ENCODE measurements around the gene ATAT1. TPM values are rescaled to one million over a fixed set of nuclear protein-coding genes. Genes with fewer than 3 reads are reported as not detected.

ATAT1 gene
- total and polyA plus RNA-seq, 2 of the 13 experiments (the other 11 are each of a cell fraction or from before 2014, with no cell fraction given), result 9.2 to 23.6 TPM

GRCh38 chr6:30647242-30648116 lies 20.8 kb downstream of the ATAT1 start (continued):
- TF ChIP-seq THAP9 (CRISPR knock-in tag; IDR thresholded peaks at IDR 0.05; ENCODE audit: borderline replicate concordance) (peak; percentile 92), ZNF549 (CRISPR knock-in tag; IDR thresholded peaks at IDR 0.05) (no peak), ZNF232 (CRISPR knock-in tag; IDR thresholded peaks at IDR 0.05; ENCODE audit: borderline replicate concordance) (peak; percentile 93), SNAI1 (CRISPR knock-in tag; IDR thresholded peaks at IDR 0.05; ENCODE audit: borderline replicate concordance) (peak; percentile 83; the same call in 1 of the 2 replicates), ZNF224 (CRISPR knock-in tag; IDR thresholded peaks at IDR 0.05) (peak; percentile 90; the same call in 1 of the 2 replicates), SAFB2 (CRISPR knock-in tag; IDR thresholded peaks at IDR 0.05; ENCODE audit: borderline replicate concordance, low read depth) (peak; percentile 93; the same call in 1 of the 2 replicates), ZBTB46 (CRISPR knock-in tag; IDR thresholded peaks at IDR 0.05; ENCODE audit: borderline replicate concordance) (peak; percentile 95; the same call in 1 of the 2 replicates), TOPORS (CRISPR knock-in tag; IDR thresholded peaks at IDR 0.05) (no peak), HNRNPL (IDR thresholded peaks at IDR 0.05; ENCODE audit: low read depth, low read length) (no peak), ZNF343 (CRISPR knock-in tag; IDR thresholded peaks at IDR 0.05) (peak; percentile 94), SCMH1 (CRISPR knock-in tag; IDR thresholded peaks at IDR 0.05; ENCODE audit: borderline replicate concordance) (no peak), MAZ (IDR thresholded peaks at IDR 0.05; ENCODE audit: borderline replicate concordance, low read depth, low read length) (no peak), MAZ (CRISPR knock-in tag; IDR thresholded peaks at IDR 0.05; ENCODE audit: low read depth) (peak; percentile 99), IKZF5 (CRISPR knock-in tag; IDR thresholded peaks at IDR 0.05) (peak; percentile 64), NR2F2 (IDR thresholded peaks at IDR 0.05; ENCODE audit: borderline replicate concordance, low read depth) (peak; percentile 70; the same call in 1 of the 2 replicates), ZBTB14 (CRISPR knock-in tag; IDR thresholded peaks at IDR 0.05) (peak; percentile 75), HOXA7 (CRISPR knock-in tag; IDR thresholded peaks at IDR 0.05) (no peak), TCF7 (IDR thresholded peaks at IDR 0.05; ENCODE audit: low read depth) (no peak), SRSF1 (optimal IDR thresholded peaks at IDR 0.05; ENCODE audit: low read depth, low read length) (peak; percentile 68), STAG1 (CRISPR knock-in tag; IDR thresholded peaks at IDR 0.05) (no peak)
